HepG2 (cell line): ENCODE data around the gene MOXD1. TPM values are rescaled to one million over a fixed set of nuclear protein-coding genes. Genes with fewer than 3 reads are reported as not detected.

ENCODE experiments used
- AFF4 ChIP-seq: sonication (generic); formaldehyde crosslinking; IDR thresholded peaks from 2 replicates; pipeline ENCODE4 v1.4.0; 2020; ENCODE audit warnings: missing genetic modification reagents
- ARID3A ChIP-seq: IDR thresholded peaks from 2 replicates; pipeline ENCODE4 v1.6.1; 2012; ENCODE audit warnings: low read depth, low read length, improper control_type of control experiment
- ATF4 ChIP-seq, 2 experiments: fragments of 450-650 bp in 1 of 2; sonication (generic) in 1 of 2; formaldehyde crosslinking; IDR thresholded peaks; 2 replicates each; pipeline versions ENCODE4 v1.5.0 to v1.8.0; 2020 to 2022; ENCODE audit warnings: mild to moderate bottlenecking in 1 of 2, missing genetic modification reagents in 1 of 2
- FLYWCH1 ChIP-seq: sonication (generic); formaldehyde crosslinking; IDR thresholded peaks from 2 replicates; pipeline ENCODE4 v1.8.1; 2023; ENCODE audit warnings: mild to moderate bottlenecking, missing genetic modification reagents
- FOXP1 ChIP-seq, 2 experiments: fragments of 450-650 bp in 1 of 2; IDR thresholded peaks; 2 replicates each; pipeline ENCODE4 v1.6.1; 2017 to 2018; ENCODE audit warnings: antibody characterized with exemption in 1 of 2
- HMGXB4 ChIP-seq, 2 experiments: sonication (generic) in 1 of 2; formaldehyde crosslinking in 1 of 2; IDR thresholded peaks; 2 replicates each; pipeline versions ENCODE4 v1.4.0 to v1.6.1; 2018 to 2020; ENCODE audit warnings: missing genetic modification reagents in 2 of 2, borderline replicate concordance in 1 of 2, low read depth in 1 of 2, mild to moderate bottlenecking in 1 of 2, missing biosample characterization in 1 of 2
- HOXA5 ChIP-seq: sonication (generic); formaldehyde crosslinking; IDR thresholded peaks from 2 replicates; pipeline ENCODE4 v1.4.0; 2020; ENCODE audit warnings: missing genetic modification reagents
- IRF1 ChIP-seq: sonication (generic); formaldehyde crosslinking; IDR thresholded peaks from 2 replicates; pipeline ENCODE4 v1.4.0; 2020; ENCODE audit warnings: low read depth, mild to moderate bottlenecking, missing genetic modification reagents
- KDM4B ChIP-seq: sonication (generic); formaldehyde crosslinking; IDR thresholded peaks from 2 replicates; pipeline ENCODE4 v1.4.0; 2020; ENCODE audit warnings: missing genetic modification reagents
- MAZ ChIP-seq, 2 experiments: sonication (generic) in 1 of 2; formaldehyde crosslinking in 1 of 2; IDR thresholded peaks; 2 replicates each; pipeline versions ENCODE4 v1.5.0 to v1.6.1; 2012 to 2020; ENCODE audit warnings: low read depth in 2 of 2, mild to moderate bottlenecking in 2 of 2, borderline replicate concordance in 1 of 2, improper control_type of control experiment in 1 of 2, low read length in 1 of 2, missing genetic modification reagents in 1 of 2, moderate library complexity in 1 of 2
- MIER2 ChIP-seq: IDR thresholded peaks from 2 replicates; pipeline ENCODE4 v1.6.1; 2016; ENCODE audit warnings: missing biosample characterization, missing genetic modification reagents
- RAD51 ChIP-seq: fragments of 450-650 bp; IDR thresholded peaks from 2 replicates; pipeline ENCODE4 v1.6.1; 2016; ENCODE audit warnings: borderline replicate concordance
- TEAD2 ChIP-seq: sonication (generic); formaldehyde crosslinking; IDR thresholded peaks from 2 replicates; pipeline ENCODE4 v1.9.0; 2021; ENCODE audit warnings: missing genetic modification reagents
- TEAD3 ChIP-seq: optimal IDR thresholded peaks from 2 replicates; pipeline ENCODE3; 2016; ENCODE audit warnings: borderline replicate concordance
- TFE3 ChIP-seq: IDR thresholded peaks from 2 replicates; pipeline ENCODE4 v1.6.1; 2016
- TOPORS ChIP-seq: sonication (generic); formaldehyde crosslinking; IDR thresholded peaks from 2 replicates; pipeline ENCODE4 v1.8.0; 2023; ENCODE audit warnings: mild to moderate bottlenecking, missing genetic modification reagents
- ZNF724P ChIP-seq: sonication (generic); formaldehyde crosslinking; IDR thresholded peaks from 2 replicates; pipeline ENCODE4 v1.8.0; 2022; ENCODE audit warnings: missing genetic modification reagents, borderline replicate concordance
- polyA plus RNA-seq, 8 experiments: library from polyadenylated mRNA; depleted of rRNA in 3 of 8; stranded (reverse) in 7 of 8; unstranded in 1 of 8; fragments of >200 nt; fragmentation: Illumina TruSeq in 4 of 8; extraction: Trizol in 4 of 8; gene quantifications; 2 replicates each; pipeline versions ENCODE4 v1.2.1 to v1.2.3, GENCODE V29; 2011 to 2016; ENCODE audit warnings: low read depth in 4 of 8, missing spikeins in 1 of 8, mixed read lengths in 1 of 8; ENCODE audit not compliant: insufficient read depth in 1 of 8
- total RNA-seq, 5 experiments: library from RNA; depleted of rRNA; stranded (reverse); fragments of >200 nt; fragmentation: Illumina TruSeq; extraction: Trizol; gene quantifications; 2 replicates each; pipeline ENCODE4 v1.2.3, GENCODE V29; 2016; ENCODE audit warnings: low read depth in 1 of 5

MOXD1 gene
- total and polyA plus RNA-seq, 2 of the 13 experiments (the other 11 are each of a cell fraction or from before 2014, with no cell fraction given): 0.03 TPM; not detected in 1

- peak; percentile 73 to 87 for TF ChIP-seq HMGXB4 (CRISPR knock-in tag; IDR thresholded peaks at IDR 0.05; ENCODE audit: borderline replicate concordance in 1 of 2, low read depth in 1 of 2)
- no peak for TF ChIP-seq RAD51
- no peak for TF ChIP-seq IRF1 (CRISPR knock-in tag)
- 0 out of 2 replicates have a peak, but pooled peaks have one; percentile 48 for TF ChIP-seq KDM4B (CRISPR knock-in tag)
- TF ChIP-seq ATF4 (CRISPR knock-in tag; IDR thresholded peaks at IDR 0.05): no peak
- no peak for TF ChIP-seq FOXP1 (IDR thresholded peaks at IDR 0.05)
- TF ChIP-seq FOXP1 (CRISPR knock-in tag; IDR thresholded peaks at IDR 0.05): 0 out of 2 replicates have a peak, but pooled peaks have one; percentile 6
- peak; percentile 68 for TF ChIP-seq TEAD3
- TF ChIP-seq MIER2 (CRISPR knock-in tag): 0 out of 2 replicates have a peak, but pooled peaks have one; percentile 19
- no peak for TF ChIP-seq MAZ (IDR thresholded peaks at IDR 0.05; ENCODE audit: borderline replicate concordance, low read depth, low read length)
- TF ChIP-seq MAZ (CRISPR knock-in tag; IDR thresholded peaks at IDR 0.05; ENCODE audit: low read depth): 0 out of 2 replicates have a peak, but pooled peaks have one; percentile 34
- no peak for TF ChIP-seq TEAD2 (CRISPR knock-in tag)
- TF ChIP-seq TFE3: no peak
- TF ChIP-seq HOXA5 (CRISPR knock-in tag): peak; percentile 59; the same call in 1 of the 2 replicates
- TF ChIP-seq FLYWCH1 (CRISPR knock-in tag): no peak
- TF ChIP-seq TOPORS (CRISPR knock-in tag): no peak
- no peak for TF ChIP-seq AFF4 (CRISPR knock-in tag)
- TF ChIP-seq ZNF724P (CRISPR knock-in tag): no peak
- 0 out of 2 replicates have a peak, but pooled peaks have one; percentile 63 for TF ChIP-seq ARID3A
Observed at GRCh38 chr6:132279592-132280139, 121.6 kb downstream of the MOXD1 start (continued).
